Keratinocyte (primary cell): Measurements from ENCODE around the gene C4orf17. TPM values are rescaled to one million over a fixed set of nuclear protein-coding genes. Genes with fewer than 3 reads are reported as not detected.

Experiments used
- DNase-seq: peaks from one replicate; pipeline ENCODE4 v3.0.0-alpha.2; 2011; ENCODE audit warnings: low read depth, missing footprints, low spot score
- FAIRE-seq: peaks from 2 replicates; lab custom pipeline; 2011; peaks lifted over from hg19 to GRCh38; lab: Jason Lieb, UNC
- H2AFZ ChIP-seq: 2 replicates; pipeline ENCODE4 v1.6.0; 2012; ENCODE audit warnings: low read length, control low read depth, inconsistent platforms; ENCODE audit not compliant: control insufficient read depth
- H3K27ac ChIP-seq: 2 replicates; pipeline ENCODE4 v1.5.1; 2011; ENCODE audit warnings: low read length; ENCODE audit not compliant: control insufficient read depth, insufficient read depth
- H3K27me3 ChIP-seq: 3 replicates; pipeline ENCODE4 v1.6.0; 2011; ENCODE audit warnings: low read length; ENCODE audit not compliant: control insufficient read depth, insufficient read depth; ENCODE audit errors: extremely low read depth
- H3K36me3 ChIP-seq, 2 experiments: 2 replicates in 1 of 2; 3 replicates in 1 of 2; pipeline ENCODE4 v1.5.1; 2011; ENCODE audit warnings: low read length in 2 of 2, mild to moderate bottlenecking in 1 of 2; ENCODE audit not compliant: control insufficient read depth in 2 of 2, insufficient read depth in 2 of 2; ENCODE audit errors: extremely low read depth in 1 of 2
- H3K4me1 ChIP-seq: 3 replicates; pipeline ENCODE4 v1.5.1; 2011; ENCODE audit warnings: low read length; ENCODE audit not compliant: control insufficient read depth, insufficient read depth; ENCODE audit errors: extremely low read depth
- H3K4me2 ChIP-seq: 3 replicates; pipeline ENCODE4 v1.6.0; 2011; ENCODE audit warnings: low read depth, low read length; ENCODE audit not compliant: control insufficient read depth, insufficient read depth; ENCODE audit errors: extremely low read depth
- H3K4me3 ChIP-seq, 3 experiments: fragments of 200-600 bp in 1 of 3; sonication (generic) in 1 of 3; 2 replicates in 2 of 3; 3 replicates in 1 of 3; pipeline ENCODE4 v1.5.1; 2011 to 2016; ENCODE audit warnings: low read length in 3 of 3, mild to moderate bottlenecking in 3 of 3, control low read depth in 2 of 3, inconsistent platforms in 1 of 3, low read depth in 1 of 3, mixed read lengths in 1 of 3, mixed run types in 1 of 3, moderate library complexity in 1 of 3; ENCODE audit not compliant: control insufficient read depth in 2 of 3, insufficient read depth in 2 of 3; ENCODE audit errors: extremely low read depth in 1 of 3
- H3K79me2 ChIP-seq: 2 replicates; pipeline ENCODE4 v1.6.0; 2012; ENCODE audit warnings: low read length; ENCODE audit not compliant: control insufficient read depth, insufficient read depth
- H3K9ac ChIP-seq: 3 replicates; pipeline ENCODE4 v1.6.0; 2011; ENCODE audit warnings: low read length; ENCODE audit not compliant: control insufficient read depth, insufficient read depth; ENCODE audit errors: extremely low read depth
- H3K9me1 ChIP-seq: 3 replicates; pipeline ENCODE4 v1.6.0; 2011; ENCODE audit warnings: low read length; ENCODE audit not compliant: control insufficient read depth, insufficient read depth; ENCODE audit errors: extremely low read depth
- H3K9me3 ChIP-seq: 2 replicates; pipeline ENCODE4 v1.5.1; 2012; ENCODE audit warnings: low read depth, low read length; ENCODE audit not compliant: control insufficient read depth
- H4K20me1 ChIP-seq: 3 replicates; pipeline ENCODE4 v1.6.0; 2011; ENCODE audit warnings: low read length; ENCODE audit not compliant: control insufficient read depth, insufficient read depth; ENCODE audit errors: extremely low read depth
- EZH2 ChIP-seq: IDR thresholded peaks from one replicate; pipeline ENCODE4 v1.6.1; 2012; ENCODE audit warnings: inconsistent platforms, mild to moderate bottlenecking, low read length, moderate library complexity
- dilution Hi-C: fragments of 300-500 bp; cut with MboI; formaldehyde crosslinking; loops from one replicate; pipeline ENCODE4 v1.7.0; 2020; ENCODE audit warnings: low sequenced_read_pairs; ENCODE audit not compliant: extremely low pct_ligation_motif_present
- polyA plus RNA-seq, 5 experiments: library from polyadenylated mRNA; depleted of rRNA in 3 of 5; stranded (reverse) in 3 of 5; stranded (forward) in 1 of 5; unstranded in 1 of 5; fragments of >200 nt; gene quantifications; 1 replicate in 1 of 5; 2 replicates in 3 of 5; 3 replicates in 1 of 5; pipeline versions ENCODE4 v1.2.1 to v1.2.3, GENCODE V29; 2011 to 2012; ENCODE audit warnings: missing spikeins in 2 of 5, low read depth in 1 of 5, low replicate concordance in 1 of 5
- TF ChIP-seq, protein P1 (sequence below), 3 experiments: IDR thresholded peaks in 1 of 3; conservative IDR thresholded peaks in 1 of 3; optimal IDR thresholded peaks in 1 of 3; 2 replicates in 2 of 3; 3 replicates in 1 of 3; pipeline versions ENCODE3 to v1.5.1; 2011; ENCODE audit warnings: low read length in 3 of 3, mild to moderate bottlenecking in 3 of 3, moderate library complexity in 2 of 3, control low read depth in 1 of 3, inconsistent platforms in 1 of 3; ENCODE audit not compliant: insufficient read depth in 2 of 3; ENCODE audit errors: extremely low read depth in 1 of 3

C4orf17 gene
- polyA plus RNA-seq, 1 donor (not counting 4 experiments of a cell fraction or from before 2014, with no cell fraction given): not detected

DNA sequence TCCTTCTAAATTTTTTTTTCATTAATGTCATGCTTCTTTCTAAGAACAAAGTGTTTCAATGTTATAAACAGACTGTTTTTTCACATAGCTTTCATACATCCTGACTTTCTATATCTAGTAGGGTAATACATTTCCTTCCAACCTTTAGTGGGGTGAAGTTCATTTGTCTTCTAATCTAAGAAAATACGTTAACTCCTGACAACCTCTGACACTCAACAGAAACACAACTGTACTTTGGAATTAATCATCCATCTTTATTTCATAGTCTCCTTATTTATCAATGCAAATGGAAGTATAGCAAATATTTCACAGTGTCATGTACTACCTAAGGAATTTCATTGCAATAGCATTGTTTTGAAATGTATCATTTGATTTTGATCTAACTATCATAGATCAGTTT lies 61.1 kb downstream of the C4orf17 start:
- no peaks in the 10 kb centered on the region for H3K79me2 ChIP-seq
- no peak for TF ChIP-seq EZH2
- TF ChIP-seq, protein P1, sequence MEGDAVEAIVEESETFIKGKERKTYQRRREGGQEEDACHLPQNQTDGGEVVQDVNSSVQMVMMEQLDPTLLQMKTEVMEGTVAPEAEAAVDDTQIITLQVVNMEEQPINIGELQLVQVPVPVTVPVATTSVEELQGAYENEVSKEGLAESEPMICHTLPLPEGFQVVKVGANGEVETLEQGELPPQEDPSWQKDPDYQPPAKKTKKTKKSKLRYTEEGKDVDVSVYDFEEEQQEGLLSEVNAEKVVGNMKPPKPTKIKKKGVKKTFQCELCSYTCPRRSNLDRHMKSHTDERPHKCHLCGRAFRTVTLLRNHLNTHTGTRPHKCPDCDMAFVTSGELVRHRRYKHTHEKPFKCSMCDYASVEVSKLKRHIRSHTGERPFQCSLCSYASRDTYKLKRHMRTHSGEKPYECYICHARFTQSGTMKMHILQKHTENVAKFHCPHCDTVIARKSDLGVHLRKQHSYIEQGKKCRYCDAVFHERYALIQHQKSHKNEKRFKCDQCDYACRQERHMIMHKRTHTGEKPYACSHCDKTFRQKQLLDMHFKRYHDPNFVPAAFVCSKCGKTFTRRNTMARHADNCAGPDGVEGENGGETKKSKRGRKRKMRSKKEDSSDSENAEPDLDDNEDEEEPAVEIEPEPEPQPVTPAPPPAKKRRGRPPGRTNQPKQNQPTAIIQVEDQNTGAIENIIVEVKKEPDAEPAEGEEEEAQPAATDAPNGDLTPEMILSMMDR (optimal IDR thresholded peaks at IDR 0.05 in 1 of 3, IDR thresholded peaks at IDR 0.05 in 1 of 3, conservative IDR thresholded peaks at IDR 0.05 in 1 of 3; ENCODE audit: extremely low read depth in 1 of 3, insufficient read depth in 2 of 3, low read length in 3 of 3): no peak
- no peaks in the 10 kb centered on the region for H3K36me3 ChIP-seq
- no peaks in the 10 kb centered on the region for H3K9me1 ChIP-seq
- no peak for DNase-seq
- H3K4me2 ChIP-seq: no peak overlapping the region
- peaks cover 3% of the 10 kb centered on the region for H3K27me3 ChIP-seq
- H3K9ac ChIP-seq: no peak overlapping the region
- no peak overlapping the region for H3K4me3 ChIP-seq
- dilution Hi-C loops: no loop called here
- H3K4me1 ChIP-seq: no peaks in the 10 kb centered on the region
- no peak overlapping the region for H3K27ac ChIP-seq
- no peaks in the 10 kb centered on the region for H4K20me1 ChIP-seq
- FAIRE-seq: no peak
- H3K9me3 ChIP-seq: no peaks in the 10 kb centered on the region
- H2AFZ ChIP-seq: no peak overlapping the region

DNA sequence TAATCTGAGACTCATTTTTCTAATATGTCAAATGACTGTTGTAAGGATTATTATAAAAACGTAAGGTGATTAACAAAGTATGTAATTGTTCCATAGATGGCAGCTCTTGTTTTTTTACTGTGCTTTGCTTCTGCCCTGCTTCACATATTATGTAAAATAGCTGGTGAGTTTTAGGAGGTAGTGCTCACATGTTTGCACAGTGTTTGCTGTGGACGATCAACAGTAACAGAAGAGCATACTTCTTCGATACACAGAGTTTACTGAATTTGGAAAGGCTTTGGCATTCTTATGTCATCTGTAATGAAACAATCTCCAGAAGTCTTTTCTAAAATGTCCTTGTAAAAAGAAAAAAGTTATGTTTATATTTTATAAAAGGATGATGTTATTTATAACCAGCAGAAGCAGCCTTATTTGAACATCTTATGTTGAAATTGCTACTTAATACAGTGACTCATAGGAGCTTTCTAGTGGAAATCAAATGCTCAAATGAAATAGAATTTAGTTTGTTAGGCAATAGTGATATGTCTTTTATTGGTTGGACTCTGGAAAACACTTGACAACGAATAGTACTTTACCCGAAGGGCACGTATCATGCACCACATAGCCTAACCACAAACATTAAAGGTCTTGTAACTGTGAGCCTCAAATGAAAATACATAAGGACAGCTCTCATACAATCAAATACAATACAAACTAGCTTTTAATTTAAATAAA lies 61.9 kb downstream of the C4orf17 start:
- H4K20me1 ChIP-seq: no peaks in the 10 kb centered on the region
- H3K9me3 ChIP-seq: no peaks in the 10 kb centered on the region
- no peak overlapping the region for H3K4me3 ChIP-seq
- no peaks in the 10 kb centered on the region for H3K4me1 ChIP-seq
- H3K27me3 ChIP-seq: peaks cover 3% of the 10 kb centered on the region
- no peaks in the 10 kb centered on the region for H3K9me1 ChIP-seq
- no peaks in the 10 kb centered on the region for H3K36me3 ChIP-seq
- DNase-seq: no peak
- no peaks in the 10 kb centered on the region for H3K79me2 ChIP-seq
- no peak overlapping the region for H2AFZ ChIP-seq
- H3K4me2 ChIP-seq: no peak overlapping the region
- H3K9ac ChIP-seq: no peak overlapping the region
- no peak for FAIRE-seq
- no peak for TF ChIP-seq EZH2
- TF ChIP-seq, protein P1 (optimal IDR thresholded peaks at IDR 0.05 in 1 of 3, IDR thresholded peaks at IDR 0.05 in 1 of 3, conservative IDR thresholded peaks at IDR 0.05 in 1 of 3; ENCODE audit: extremely low read depth in 1 of 3, insufficient read depth in 2 of 3, low read length in 3 of 3): no peak
- dilution Hi-C loops: no loop called here
- H3K27ac ChIP-seq: no peak overlapping the region
